ENCODE data around the gene MATCAP1.

Gene MATCAP1

DNA sequence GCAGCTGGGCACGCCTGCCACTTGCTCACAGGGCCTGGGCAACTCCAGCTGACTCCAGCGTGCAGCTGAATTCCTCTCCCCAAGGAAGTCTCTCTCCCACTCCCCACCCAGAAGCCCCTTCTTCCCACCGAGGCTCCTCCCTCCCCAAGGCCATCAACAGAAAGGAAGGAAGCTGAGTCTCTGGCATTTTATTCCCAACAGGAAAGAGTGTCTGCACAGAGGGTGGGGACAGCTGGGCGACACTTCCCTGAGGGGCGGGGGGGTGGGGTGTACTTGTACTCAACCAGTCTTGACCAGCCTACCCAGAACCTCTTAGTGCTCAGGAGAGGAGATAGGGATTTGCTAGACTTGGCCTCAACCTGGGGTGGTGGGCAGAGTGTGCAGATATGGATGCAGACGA is 6.3 kb upstream of the MATCAP1 start, which contains the start of gene EXOC3L1:
TSS of gene EXOC3L1 (minus strand) at position 96 of the 400 bp plus-strand sequence. CDS start 460 bp downstream, outside the sequence.
- no peaks in the 10 kb centered on the region for H3K9me3 ChIP-seq (ENCODE audit: low read length)
- TF ChIP-seq, protein P1, sequence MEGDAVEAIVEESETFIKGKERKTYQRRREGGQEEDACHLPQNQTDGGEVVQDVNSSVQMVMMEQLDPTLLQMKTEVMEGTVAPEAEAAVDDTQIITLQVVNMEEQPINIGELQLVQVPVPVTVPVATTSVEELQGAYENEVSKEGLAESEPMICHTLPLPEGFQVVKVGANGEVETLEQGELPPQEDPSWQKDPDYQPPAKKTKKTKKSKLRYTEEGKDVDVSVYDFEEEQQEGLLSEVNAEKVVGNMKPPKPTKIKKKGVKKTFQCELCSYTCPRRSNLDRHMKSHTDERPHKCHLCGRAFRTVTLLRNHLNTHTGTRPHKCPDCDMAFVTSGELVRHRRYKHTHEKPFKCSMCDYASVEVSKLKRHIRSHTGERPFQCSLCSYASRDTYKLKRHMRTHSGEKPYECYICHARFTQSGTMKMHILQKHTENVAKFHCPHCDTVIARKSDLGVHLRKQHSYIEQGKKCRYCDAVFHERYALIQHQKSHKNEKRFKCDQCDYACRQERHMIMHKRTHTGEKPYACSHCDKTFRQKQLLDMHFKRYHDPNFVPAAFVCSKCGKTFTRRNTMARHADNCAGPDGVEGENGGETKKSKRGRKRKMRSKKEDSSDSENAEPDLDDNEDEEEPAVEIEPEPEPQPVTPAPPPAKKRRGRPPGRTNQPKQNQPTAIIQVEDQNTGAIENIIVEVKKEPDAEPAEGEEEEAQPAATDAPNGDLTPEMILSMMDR (IDR thresholded peaks at IDR 0.05; ENCODE audit: low read length), result no peak
- no peak for TF ChIP-seq EZH2 (IDR thresholded peaks at IDR 0.05; ENCODE audit: borderline replicate concordance, low read length)
- H3K27me3 ChIP-seq (ENCODE audit: insufficient read depth, low read length), result no peaks in the 10 kb centered on the region
- peaks cover 16% of the 10 kb centered on the region for H3K36me3 ChIP-seq (ENCODE audit: insufficient read depth, low read length)
- H3K9me2 ChIP-seq (ENCODE audit: low read depth, low read length), result no peaks in the 10 kb centered on the region
- H4K20me1 ChIP-seq (ENCODE audit: insufficient read depth, low read length), result no peaks in the 10 kb centered on the region
- no peak within 1 kb of the TSS for H3K27ac ChIP-seq (ENCODE audit: low read depth, low read length, poor library complexity, severe bottlenecking)
- H3K4me2 ChIP-seq (ENCODE audit: low read length), result no peak within 1 kb of the TSS
- no peak within 1 kb of the TSS for H3K4me3 ChIP-seq (ENCODE audit: low read depth, low read length, poor library complexity, severe bottlenecking)
- no peak within 1 kb of the TSS for H3K9ac ChIP-seq (ENCODE audit: low read length)
- peaks cover 16% of the 10 kb centered on the region for H3K79me2 ChIP-seq (ENCODE audit: insufficient read depth, low read length)
- H2AFZ ChIP-seq (ENCODE audit: low read length), result no peak within 1 kb of the TSS
- H3K4me1 ChIP-seq (ENCODE audit: insufficient read depth, low read length, severe bottlenecking), result peaks cover 15% of the 10 kb centered on the region
- H3F3A ChIP-seq (ENCODE audit: insufficient read depth, low read length), result no peaks in the 10 kb centered on the region

DNA sequence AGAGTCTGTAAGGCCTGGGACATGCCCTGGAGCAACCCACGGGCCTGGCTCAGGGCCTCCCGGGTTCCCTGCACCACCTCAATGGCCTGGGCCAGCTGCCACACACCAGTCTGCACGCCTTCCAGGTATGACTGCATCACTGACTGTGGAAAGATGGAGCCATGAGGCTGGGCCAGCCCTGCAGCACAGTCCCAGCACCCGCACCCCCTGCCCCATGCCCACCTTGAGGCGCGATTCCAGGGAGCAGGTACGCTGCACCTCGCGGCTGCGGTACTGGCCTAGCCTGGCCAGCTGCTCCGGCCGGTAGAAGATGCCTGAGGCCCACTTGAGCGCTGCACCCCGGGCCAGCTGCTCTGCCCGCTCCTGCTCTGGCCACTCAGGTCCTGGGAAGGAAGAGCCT is 5.0 kb upstream of the MATCAP1 start:
- no peak overlapping the region for H2AFZ ChIP-seq (ENCODE audit: low read length)
- peaks cover 4% of the 10 kb centered on the region; the same call in 1 of the 2 replicates for H3K36me3 ChIP-seq (ENCODE audit: insufficient read depth, low read length)
- H3K9me3 ChIP-seq (ENCODE audit: low read length), result no peaks in the 10 kb centered on the region
- no peak overlapping the region for H3K27ac ChIP-seq (ENCODE audit: low read depth, low read length, poor library complexity, severe bottlenecking)
- H3K79me2 ChIP-seq (ENCODE audit: insufficient read depth, low read length), result peaks cover 16% of the 10 kb centered on the region
- no peak overlapping the region for H3K4me3 ChIP-seq (ENCODE audit: low read depth, low read length, poor library complexity, severe bottlenecking)
- H3F3A ChIP-seq (ENCODE audit: insufficient read depth, low read length), result no peaks in the 10 kb centered on the region
- H3K27me3 ChIP-seq (ENCODE audit: insufficient read depth, low read length), result no peaks in the 10 kb centered on the region
- H4K20me1 ChIP-seq (ENCODE audit: insufficient read depth, low read length), result no peaks in the 10 kb centered on the region
- no peak overlapping the region for H3K4me2 ChIP-seq (ENCODE audit: low read length)
- H3K9me2 ChIP-seq (ENCODE audit: low read depth, low read length), result no peaks in the 10 kb centered on the region
- H3K4me1 ChIP-seq (ENCODE audit: insufficient read depth, low read length, severe bottlenecking), result peaks cover 19% of the 10 kb centered on the region
- TF ChIP-seq, protein P1 (IDR thresholded peaks at IDR 0.05; ENCODE audit: low read length), result no peak
- no peak for TF ChIP-seq EZH2 (IDR thresholded peaks at IDR 0.05; ENCODE audit: borderline replicate concordance, low read length)
- H3K9ac ChIP-seq (ENCODE audit: low read length), result no peak overlapping the region

DNA sequence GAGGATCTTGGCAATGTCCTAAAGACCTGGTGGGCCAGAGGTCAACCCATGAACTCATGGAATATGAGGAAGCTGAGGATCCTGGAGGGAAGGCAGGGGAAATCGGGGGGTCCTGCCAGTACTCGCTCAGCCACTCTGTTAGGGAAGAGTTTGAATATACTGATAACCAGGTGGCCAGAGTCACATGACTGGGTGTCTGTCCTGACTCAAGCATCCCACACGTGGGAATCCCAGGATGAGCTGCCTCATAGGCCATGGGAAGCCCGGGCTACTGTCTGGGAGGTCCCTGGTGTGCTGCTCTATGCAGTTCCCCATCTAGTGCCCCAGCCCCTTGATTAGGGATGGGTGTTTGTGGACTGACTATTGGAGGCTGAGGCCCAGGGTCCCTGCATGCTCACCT is 4.6 kb upstream of the MATCAP1 start:
- no peaks in the 10 kb centered on the region for H3K27me3 ChIP-seq (ENCODE audit: insufficient read depth, low read length)

More for the DNA sequence above, 4.6 kb upstream of the MATCAP1 start:
- Histone ChIP-seq H2AFZ (ENCODE audit: low read length) (no peak overlapping the region), H3K4me1 (ENCODE audit: insufficient read depth, low read length, severe bottlenecking) (peaks cover 15% of the 10 kb centered on the region), H3K4me2 (ENCODE audit: low read length) (no peak overlapping the region), H3K36me3 (ENCODE audit: insufficient read depth, low read length) (no peaks in the 10 kb centered on the region; the same call in 1 of the 2 replicates), H3K9me2 (ENCODE audit: low read depth, low read length) (no peaks in the 10 kb centered on the region), H3K9ac (ENCODE audit: low read length) (no peak overlapping the region), H3K4me3 (ENCODE audit: low read depth, low read length, poor library complexity, severe bottlenecking) (no peak overlapping the region), H3F3A (ENCODE audit: insufficient read depth, low read length) (no peaks in the 10 kb centered on the region), H3K79me2 (ENCODE audit: insufficient read depth, low read length) (peaks cover 12% of the 10 kb centered on the region), H3K9me3 (ENCODE audit: low read length) (no peaks in the 10 kb centered on the region), H4K20me1 (ENCODE audit: insufficient read depth, low read length) (no peaks in the 10 kb centered on the region), H3K27ac (ENCODE audit: low read depth, low read length, poor library complexity, severe bottlenecking) (no peak overlapping the region)
- TF ChIP-seq, protein P1 (IDR thresholded peaks at IDR 0.05; ENCODE audit: low read length), result no peak
- no peak for TF ChIP-seq EZH2 (IDR thresholded peaks at IDR 0.05; ENCODE audit: borderline replicate concordance, low read length)

Measured in OCI-LY1 (cell line).